Ovary (tissue), 3 donors: Measurements from ENCODE around the gene CTNNA3.

ENCODE experiments used
- CTCF ChIP-seq, 3 donors: fragments of 450-650 bp in 2 of 3; fragments of 200-600 bp in 1 of 3; IDR thresholded peaks; one replicate each; pipeline versions ENCODE4 v1.5.1 to v1.8.0; 2016 to 2022; ENCODE audit warnings: antibody characterized with exemption in 3 of 3, mild to moderate bottlenecking in 1 of 3
- POLR2A ChIP-seq: fragments of 450-650 bp; IDR thresholded peaks from one replicate; pipeline ENCODE4 v1.6.1; 2017; ENCODE audit warnings: antibody characterized with exemption, mild to moderate bottlenecking, moderate library complexity
- donor health status: DM: no; HTN: no; CAD: no.

GRCh38 chr10:67087135-67087425, 608.9 kb downstream of the CTNNA3 start:
- TF ChIP-seq POLR2A (no peak), CTCF (IDR thresholded peaks at IDR 0.05) (no peak)
